HCT116 (cell line): ENCODE data around the gene ZNF501. TPM values are rescaled to one million over a fixed set of nuclear protein-coding genes. Genes with fewer than 3 reads are reported as not detected.

Experiments used
- ATAC-seq: fragments of 200-7000 bp; cut with Tn5 transposase; 2 replicates; pipeline ENCODE4 v1.9.1; 2020; ENCODE audit warnings: mild to moderate bottlenecking, moderate library complexity
- BruUV-seq: library from RNA; stranded (reverse); fragments of 400-500 nt; replicated peaks from 2 replicates; lab custom pipeline; 2021; lab: Mats Ljungman, UMichigan
- CTCF ChIA-PET: fragments of 300-600 bp; sonication (Branson Sonifier 250); formaldehyde crosslinking; loops from one replicate; lab custom pipeline; 2021; ENCODE audit warnings: antibody characterized with exemption; lab: Charles Lee
- POLR2A ChIA-PET: fragments of 300-600, 350-600 bp; sonication (Branson Sonifier 250); formaldehyde crosslinking; loops from one replicate; lab custom pipeline; 2021; ENCODE audit warnings: antibody characterized with exemption; lab: Charles Lee
- RAD21 ChIA-PET, 2 experiments: fragments of 300-600 bp; sonication (Branson Sonifier 250); formaldehyde crosslinking; loops; one replicate each; lab custom pipeline; 2023; ENCODE audit warnings: low total read pairs in 2 of 2; ENCODE audit not compliant: uncharacterized antibody in 2 of 2, unreplicated experiment in 2 of 2, low non-redundant PET in 1 of 2; lab: Charles Lee
- DNase-seq: peaks from one replicate; pipeline ENCODE4 v3.0.0-alpha.2; 2010; ENCODE audit warnings: low read depth, low spot score
- H2AFZ ChIP-seq: fragments of 200-600 bp; shearing (Covaris generic), sonication (generic); 2 replicates; pipeline ENCODE4 v1.6.1; 2017; ENCODE audit warnings: low read depth, mixed run types, mixed read lengths, antibody characterized with exemption, low read length; ENCODE audit not compliant: poor library complexity, severe bottlenecking
- H3K27ac ChIP-seq: 2 replicates; pipeline ENCODE4 v1.5.1; 2012; ENCODE audit warnings: low read depth, low read length
- H3K27me3 ChIP-seq: fragments of 200-600 bp; sonication (generic); 2 replicates; pipeline ENCODE4 v1.6.1; 2016; ENCODE audit warnings: mixed run types, low read length, mixed read lengths; ENCODE audit not compliant: insufficient read depth
- H3K36me3 ChIP-seq, 2 experiments: fragments of 200-500 bp in 1 of 2; fragments of 200-600 bp in 1 of 2; sonication (Bioruptor generic) in 1 of 2; sonication (generic) in 1 of 2; 2 replicates each; pipeline versions ENCODE4 v1.5.1 to v1.6.1; 2014 to 2016; ENCODE audit warnings: low read length in 2 of 2, inconsistent platforms in 1 of 2, mixed read lengths in 1 of 2, mixed run types in 1 of 2; ENCODE audit not compliant: insufficient read depth in 2 of 2, control insufficient read depth in 1 of 2
- H3K4me1 ChIP-seq, 2 experiments: fragments of 200-600 bp in 1 of 2; sonication (generic) in 1 of 2; 2 replicates each; pipeline versions ENCODE4 v1.5.1 to v1.6.1; 2012 to 2017; ENCODE audit warnings: low read length in 2 of 2, inconsistent platforms in 1 of 2, mild to moderate bottlenecking in 1 of 2, mixed read lengths in 1 of 2, mixed run types in 1 of 2, moderate library complexity in 1 of 2; ENCODE audit not compliant: insufficient read depth in 2 of 2, control insufficient read depth in 1 of 2
- H3K4me2 ChIP-seq: fragments of 200-600 bp; sonication (generic); 2 replicates; pipeline ENCODE4 v1.6.1; 2017; ENCODE audit warnings: mixed run types, low read length, mixed read lengths
- H3K4me3 ChIP-seq, 2 experiments: fragments of 200-600 bp in 1 of 2; sonication (generic) in 1 of 2; replicated peaks in 1 of 2; 2 replicates each; pipeline ENCODE4 v1.5.1; 2011 to 2016; ENCODE audit warnings: low read length in 2 of 2, control low read depth in 1 of 2, low read depth in 1 of 2, mild to moderate bottlenecking in 1 of 2, mixed read lengths in 1 of 2, mixed run types in 1 of 2
- H3K79me2 ChIP-seq: fragments of 200-600 bp; sonication (generic); 2 replicates; pipeline ENCODE4 v1.6.1; 2017; ENCODE audit warnings: mild to moderate bottlenecking, mixed run types, low read length, moderate library complexity, mixed read lengths; ENCODE audit not compliant: insufficient read depth
- H3K9ac ChIP-seq: fragments of 200-600 bp; sonication (generic); 2 replicates; pipeline ENCODE4 v1.6.1; 2016; ENCODE audit warnings: low read length, mixed read lengths
- H3K9me2 ChIP-seq: fragments of 200-600 bp; sonication (generic), shearing (Covaris generic); 2 replicates; pipeline ENCODE4 v1.6.1; 2017; ENCODE audit warnings: mixed run types, mild to moderate bottlenecking, moderate library complexity; ENCODE audit not compliant: insufficient read depth
- H3K9me3 ChIP-seq, 2 experiments: fragments of 200-500 bp in 1 of 2; fragments of 200-600 bp in 1 of 2; sonication (Bioruptor generic) in 1 of 2; sonication (generic) in 1 of 2; 2 replicates each; pipeline ENCODE4 v1.6.1; 2014 to 2017; ENCODE audit warnings: low read length in 2 of 2, mixed read lengths in 2 of 2, inconsistent platforms in 1 of 2, low read depth in 1 of 2, mild to moderate bottlenecking in 1 of 2, mixed run types in 1 of 2, moderate library complexity in 1 of 2; ENCODE audit not compliant: control insufficient read depth in 1 of 2, insufficient read depth in 1 of 2
- H4K20me1 ChIP-seq: fragments of 200-600 bp; sonication (generic), shearing (Covaris generic); 2 replicates; pipeline ENCODE4 v1.6.1; 2017; ENCODE audit warnings: mixed run types, mild to moderate bottlenecking, moderate library complexity; ENCODE audit not compliant: insufficient read depth
- CBX3 ChIP-seq: IDR thresholded peaks from 2 replicates; pipeline ENCODE4 v1.6.1; 2012; ENCODE audit warnings: low read depth
- CEBPB ChIP-seq: IDR thresholded peaks from 2 replicates; pipeline ENCODE4 v1.6.1; 2012; ENCODE audit warnings: low read depth
- EGR1 ChIP-seq: IDR thresholded peaks from 2 replicates; pipeline ENCODE4 v1.6.1; 2012; ENCODE audit warnings: low read depth
- EZH2 ChIP-seq: fragments of 200-600 bp; sonication (generic); IDR thresholded peaks from 2 replicates; pipeline ENCODE4 v1.6.1; 2017; ENCODE audit warnings: antibody characterized with exemption, mixed run types
- EZH2phosphoT487 ChIP-seq: fragments of 200-600 bp; IDR thresholded peaks from 2 replicates; pipeline ENCODE4 v1.6.1; 2018; ENCODE audit warnings: antibody characterized with exemption, borderline replicate concordance
- JUND ChIP-seq: IDR thresholded peaks from 2 replicates; pipeline ENCODE4 v1.6.1; 2012
- POLR2A ChIP-seq: IDR thresholded peaks from 2 replicates; pipeline ENCODE4 v1.7.0; 2011; ENCODE audit warnings: borderline replicate concordance; ENCODE audit not compliant: insufficient read depth, insufficient read length; ENCODE audit errors: extremely low read depth
- POLR2AphosphoS5 ChIP-seq: IDR thresholded peaks from 2 replicates; pipeline ENCODE4 v1.6.1; 2011; ENCODE audit warnings: mild to moderate bottlenecking, low read depth, low read length, moderate library complexity
- RAD21 ChIP-seq: IDR thresholded peaks from 2 replicates; pipeline ENCODE4 v1.6.1; 2012; ENCODE audit warnings: low read depth, mild to moderate bottlenecking
- REST ChIP-seq: IDR thresholded peaks from 2 replicates; pipeline ENCODE4 v1.6.1; 2012; ENCODE audit warnings: low read depth
- SIN3A ChIP-seq: IDR thresholded peaks from 2 replicates; pipeline ENCODE4 v1.6.1; 2012; ENCODE audit warnings: low read depth
- SP1 ChIP-seq: IDR thresholded peaks from 2 replicates; pipeline ENCODE4 v1.6.1; 2012; ENCODE audit warnings: low read depth
- SRF ChIP-seq: IDR thresholded peaks from 2 replicates; pipeline ENCODE4 v1.6.1; 2012; ENCODE audit warnings: low read depth
- TCF7L2 ChIP-seq: IDR thresholded peaks from 2 replicates; pipeline ENCODE4 v1.7.0; 2011; ENCODE audit warnings: borderline replicate concordance, inconsistent platforms; ENCODE audit not compliant: insufficient read depth, insufficient read length; ENCODE audit errors: extremely low read depth
- ZNF274 ChIP-seq: fragments of 200-500 bp; sonication (Bioruptor generic); IDR thresholded peaks from 2 replicates; pipeline ENCODE4 v1.6.1; 2014; ENCODE audit warnings: mild to moderate bottlenecking, low read depth, low read length, inconsistent platforms
- intact Hi-C: fragments of 100-400 bp; cut with micrococcal nuclease; formaldehyde crosslinking; loops from 2 replicates; pipeline ENCODE4 v1.10.0; 2022
- total RNA-seq: library from RNA; stranded (reverse); gene quantifications from one replicate; pipeline ENCODE4 v1.2.1, GENCODE V29; 2021; ENCODE audit not compliant: unreplicated experiment

Gene ZNF501
- total RNA-seq, 1 experiment from 2014 or later: 0.12 TPM

GRCh38 chr3:44761101-44761423, 31.6 kb downstream of the ZNF501 start:
- Histone ChIP-seq H3K9me3 (peaks cover 9 to 12% of the 10 kb centered on the region in 2 experiments; a peak in 3 of 4 replicates), H2AFZ (no peak overlapping the region), H3K27me3 (no peaks in the 10 kb centered on the region), H3K9me2 (no peaks in the 10 kb centered on the region), H3K4me2 (peak overlapping the region; percentile 82), H3K27ac (peak overlapping the region; percentile 77), H3K9ac (peak overlapping the region; percentile 76), H3K4me1 (peaks cover 7 to 10% of the 10 kb centered on the region in 2 experiments; a peak in 2 of 4 replicates), H3K4me3 (peak overlapping the region; percentile 81 to 93), H3K79me2 (peaks cover 87% of the 10 kb centered on the region), H3K36me3 (peaks cover 0 to 42% of the 10 kb centered on the region in 2 experiments; a peak in 2 of 4 replicates), H4K20me1 (no peaks in the 10 kb centered on the region)
- TF ChIP-seq CEBPB: no peak
- TF ChIP-seq EZH2phosphoT487: no peak
- no peak for TF ChIP-seq SIN3A
- TF ChIP-seq POLR2AphosphoS5: no peak
- no peak for TF ChIP-seq SRF
- TF ChIP-seq CBX3: no peak
- TSS peak; percentile 57 for BruUV-seq
- ATAC-seq (peak; percentile 3; the same call in 1 of the 2 replicates), DNase-seq (no peak)
- ChIA-PET RAD21 (no interaction called here), POLR2A (interaction anchor here (0.7 to 1.3 kb wide), 2 partner anchors 101 to 215 kb away, joined by 3 to 4 read pairs; partner anchors contain the start of genes EXOSC7 and ZDHHC3), CTCF (interaction anchor here (1.1 kb wide), 1 partner anchor 154 kb away, joined by 3 read pairs; no protein-coding TSS in a partner anchor)
- intact Hi-C loops: loop anchor here (5.0 to 10.0 kb wide), 3 partner anchors 204 to 266 kb away; no protein-coding TSS in a partner anchor

GRCh38 chr3:44761424-44762169, 32.2 kb downstream of the ZNF501 start, which contains the start of the genes KIAA1143 and KIF15:
KIAA1143 (minus strand) TSS chr3:44761619; CDS start chr3:44761602, 17 bp downstream.
KIF15 (plus strand) TSS chr3:44761794; CDS start chr3:44761866, 72 bp downstream.
- intact Hi-C loops: loop anchor here (5.0 to 10.0 kb wide), 3 partner anchors 203 to 267 kb away; no protein-coding TSS in a partner anchor
- H3K27me3 ChIP-seq: no peaks in the 10 kb centered on the region
- CTCF ChIA-PET: interaction anchor here (1.1 kb wide), 1 partner anchor 154 kb away, joined by 3 read pairs; no protein-coding TSS in a partner anchor
- TF ChIP-seq ZNF274 (no peak), SRF (peak; percentile 94), EGR1 (peak; percentile 98), SP1 (peak; percentile 95), CBX3 (peak; percentile 98), EZH2 (no peak), POLR2AphosphoS5 (peak; percentile 69), REST (no peak), SIN3A (peak; percentile 99), EZH2phosphoT487 (no peak), JUND (no peak), POLR2A (peak; percentile 13), TCF7L2 (peak; percentile 39), RAD21 (no peak), CEBPB (no peak)

More at GRCh38 chr3:44761424-44762169, 32.2 kb downstream of the ZNF501 start, which contains the start of the genes KIAA1143 and KIF15:
- no TSS peak for BruUV-seq
- peak; percentile 92 for DNase-seq
- ChIA-PET POLR2A (interaction anchor here (0.7 to 1.3 kb wide), 2 partner anchors 101 to 215 kb away, joined by 3 to 4 read pairs; partner anchors contain the start of genes EXOSC7 and ZDHHC3), RAD21 (no interaction called here)
- H3K4me3 ChIP-seq: peak within 1 kb of the TSS; percentile 81 to 93
- no peaks in the 10 kb centered on the region for H3K9me2 ChIP-seq
- peaks cover 7 to 10% of the 10 kb centered on the region in 2 experiments; a peak in 2 of 4 replicates for H3K4me1 ChIP-seq
- peak; percentile 89 for ATAC-seq
- no peaks in the 10 kb centered on the region for H4K20me1 ChIP-seq
- H3K4me2 ChIP-seq: peak within 1 kb of the TSS; percentile 82
- H3K9me3 ChIP-seq: peaks cover 9 to 12% of the 10 kb centered on the region in 2 experiments; a peak in 3 of 4 replicates
- H3K79me2 ChIP-seq: peaks cover 87% of the 10 kb centered on the region
- H3K27ac ChIP-seq: peak within 1 kb of the TSS; percentile 77
- peak within 1 kb of the TSS; percentile 65 for H2AFZ ChIP-seq
- H3K36me3 ChIP-seq: peaks cover 0 to 42% of the 10 kb centered on the region in 2 experiments; a peak in 1 of 4 replicates
- H3K9ac ChIP-seq: peak within 1 kb of the TSS; percentile 76
